Measurements from ENCODE around the gene NEK4. TPM values are rescaled to one million over a fixed set of nuclear protein-coding genes. Genes with fewer than 3 reads are reported as not detected.

Gene NEK4
- polyA plus RNA-seq, 1 of the 3 experiments (the other 2 are of a cell fraction), result 8.8 TPM

- TF ChIP-seq CTCF (IDR thresholded peaks at IDR 0.05) (peak; percentile 68), TCF12 (IDR thresholded peaks at IDR 0.05) (no peak), RCOR1 (IDR thresholded peaks at IDR 0.05; ENCODE audit: low read length) (no peak), SIN3A (IDR thresholded peaks at IDR 0.05; ENCODE audit: borderline replicate concordance, low read depth, low read length) (no peak), TEAD4 (IDR thresholded peaks at IDR 0.05; ENCODE audit: borderline replicate concordance, insufficient read depth) (no peak), NRF1 (IDR thresholded peaks at IDR 0.05; ENCODE audit: low read depth, low read length) (no peak), RFX5 (IDR thresholded peaks at IDR 0.05; ENCODE audit: low read length) (no peak), POLR2AphosphoS5 (IDR thresholded peaks at IDR 0.05; ENCODE audit: low read depth, low read length) (no peak), REST (IDR thresholded peaks at IDR 0.05; ENCODE audit: low read depth, low read length) (no peak), RXRA (IDR thresholded peaks at IDR 0.05; ENCODE audit: borderline replicate concordance, low read depth) (no peak), ZBTB33 (IDR thresholded peaks at IDR 0.05; ENCODE audit: borderline replicate concordance, low read depth) (no peak)
Measured at GRCh38 chr3:52742418-52743041, 28.2 kb downstream of the NEK4 start (continued).

- Histone ChIP-seq H3K36me3 (replicated peaks in 1 of 2; ENCODE audit: control insufficient read depth in 1 of 2, insufficient read depth in 2 of 2, low read length in 1 of 2) (peaks cover 56 to 67% of the 10 kb centered on the region in 2 experiments), H3K9me3 (no peaks in the 10 kb centered on the region), H3K4me3 (ENCODE audit: low read depth in 2 of 2, low read length in 1 of 2) (no peak overlapping the region), H3K27ac (ENCODE audit: low read depth in 2 of 2, low read length in 1 of 2) (no peak overlapping the region), H3K4me1 (ENCODE audit: control insufficient read depth in 1 of 2, insufficient read depth in 2 of 2, low read depth in 1 of 2, low read length in 1 of 2) (no peaks in the 10 kb centered on the region), H3K9ac (no peak overlapping the region), H3K27me3 (ENCODE audit: insufficient read depth) (no peaks in the 10 kb centered on the region), H2AFZ (ENCODE audit: low read depth) (no peak overlapping the region), H3K79me2 (ENCODE audit: insufficient read depth) (no peaks in the 10 kb centered on the region), H4K20me1 (ENCODE audit: insufficient read depth) (no peaks in the 10 kb centered on the region), H3K9me2 (no peaks in the 10 kb centered on the region), H3F3A (replicated peaks; ENCODE audit: insufficient read depth) (peaks cover 8% of the 10 kb centered on the region), H3K4me2 (no peak overlapping the region)
- DNase-seq, result no peak
- CTCF ChIA-PET, result interaction anchor here (1.6 kb wide), 1 partner anchor 111 kb away, joined by 3 read pairs; no protein-coding TSS in a partner anchor
- POLR2A ChIA-PET, result no interaction called here
- WGBS (ENCODE audit: low lambda C conversion rate), result 88% methylated on average over 1 of the region's 1 CpG
- TF ChIP-seq PBX3 (IDR thresholded peaks at IDR 0.05) (no peak), TEAD4 (IDR thresholded peaks at IDR 0.05; ENCODE audit: borderline replicate concordance, insufficient read depth) (no peak), CTCF (IDR thresholded peaks at IDR 0.05) (no peak), SIN3A (IDR thresholded peaks at IDR 0.05; ENCODE audit: borderline replicate concordance, low read depth, low read length) (no peak), ZBTB33 (IDR thresholded peaks at IDR 0.05; ENCODE audit: borderline replicate concordance, low read depth) (no peak), RAD21 (IDR thresholded peaks at IDR 0.05; ENCODE audit: low read length) (no peak), RCOR1 (IDR thresholded peaks at IDR 0.05; ENCODE audit: low read length) (no peak), FOSL2 (IDR thresholded peaks at IDR 0.05; ENCODE audit: borderline replicate concordance, low read depth) (no peak), ELF1 (IDR thresholded peaks at IDR 0.05) (no peak), TCF12 (IDR thresholded peaks at IDR 0.05) (no peak)
Measured at GRCh38 chr3:52739730-52740129, 31.0 kb downstream of the NEK4 start.
